ENCODE results near the gene CEP70.
"Not testable (repeated sequence)": the region's sequence is repeated elsewhere in the genome, so short reads cannot be mapped to it uniquely, and the experiment has no call there.

CEP70 gene

GRCh38 chr3:138492980-138493675 is 100.9 kb downstream of the CEP70 start:
- no peak overlapping the region for H3K4me3 ChIP-seq
- DNase-seq (ENCODE audit: low read depth, low spot score): no peak
- no peaks in the 10 kb centered on the region for H3K9me3 ChIP-seq (ENCODE audit: low read depth, low read length)
- H3K36me3 ChIP-seq (ENCODE audit: insufficient read depth, low read length): no peaks in the 10 kb centered on the region
- no peak overlapping the region for H3K9ac ChIP-seq (ENCODE audit: insufficient read length)
- no peak for TF ChIP-seq FOXP2 (optimal IDR thresholded peaks at IDR 0.05; ENCODE audit: control extremely low read depth, extremely low read length, insufficient read depth)
- TF ChIP-seq EZH2 (IDR thresholded peaks at IDR 0.05): no peak
- no peak for TF ChIP-seq POLR2AphosphoS5 (IDR thresholded peaks at IDR 0.05; ENCODE audit: borderline replicate concordance, low read depth, low read length)
- no peak overlapping the region for H3K27ac ChIP-seq

- Histone ChIP-seq H3K27ac (no peak overlapping the region), H3K9ac (ENCODE audit: insufficient read length) (no peak overlapping the region), H3K36me3 (ENCODE audit: insufficient read depth, low read length) (no peaks in the 10 kb centered on the region), H3K9me3 (ENCODE audit: low read depth, low read length) (peaks cover 6% of the 10 kb centered on the region; the same call in 1 of the 2 replicates), H3K4me3 (no peak overlapping the region)
- TF ChIP-seq EZH2 (IDR thresholded peaks at IDR 0.05): no peak
- TF ChIP-seq POLR2AphosphoS5 (IDR thresholded peaks at IDR 0.05; ENCODE audit: borderline replicate concordance, low read depth, low read length): no peak
- no peak for TF ChIP-seq FOXP2 (optimal IDR thresholded peaks at IDR 0.05; ENCODE audit: control extremely low read depth, extremely low read length, insufficient read depth)
- DNase-seq (ENCODE audit: low read depth, low spot score): no peak
These were observed 102.1 kb downstream of the CEP70 start for GRCh38 chr3:138491971-138492370.

- not testable (repeated sequence) for H3K9ac ChIP-seq (ENCODE audit: insufficient read length); H3K9me3 ChIP-seq (ENCODE audit: low read depth, low read length); H3K27ac ChIP-seq; DNase-seq (ENCODE audit: low read depth, low spot score); H3K4me3 ChIP-seq; H3K36me3 ChIP-seq (ENCODE audit: insufficient read depth, low read length)
These were observed 107.5 kb downstream of the CEP70 start for GRCh38 chr3:138486580-138486979.

- not testable (repeated sequence) for H3K4me3 ChIP-seq; H3K36me3 ChIP-seq (ENCODE audit: insufficient read depth, low read length); DNase-seq (ENCODE audit: low read depth, low spot score); H3K27ac ChIP-seq; H3K9ac ChIP-seq (ENCODE audit: insufficient read length); H3K9me3 ChIP-seq (ENCODE audit: low read depth, low read length)
These were observed 109.4 kb downstream of the CEP70 start for GRCh38 chr3:138484672-138485071.

GRCh38 chr3:138479438-138479863 is 114.6 kb downstream of the CEP70 start:
- no peaks in the 10 kb centered on the region for H3K9me3 ChIP-seq (ENCODE audit: low read depth, low read length)
- no peaks in the 10 kb centered on the region for H3K36me3 ChIP-seq (ENCODE audit: insufficient read depth, low read length)
- no peak overlapping the region for H3K27ac ChIP-seq
- H3K9ac ChIP-seq (ENCODE audit: insufficient read length): no peak overlapping the region
- H3K4me3 ChIP-seq: no peak overlapping the region
- DNase-seq (ENCODE audit: low read depth, low spot score): peak; percentile 8
- TF ChIP-seq FOXP2 (optimal IDR thresholded peaks at IDR 0.05; ENCODE audit: control extremely low read depth, extremely low read length, insufficient read depth) (no peak), EZH2 (IDR thresholded peaks at IDR 0.05) (no peak), POLR2AphosphoS5 (IDR thresholded peaks at IDR 0.05; ENCODE audit: borderline replicate concordance, low read depth, low read length) (no peak)

GRCh38 chr3:138477801-138478200 is 116.3 kb downstream of the CEP70 start:
- no peak overlapping the region for H3K27ac ChIP-seq
- no peaks in the 10 kb centered on the region for H3K36me3 ChIP-seq (ENCODE audit: insufficient read depth, low read length)
- H3K4me3 ChIP-seq: no peak overlapping the region
- no peaks in the 10 kb centered on the region for H3K9me3 ChIP-seq (ENCODE audit: low read depth, low read length)
- no peak overlapping the region for H3K9ac ChIP-seq (ENCODE audit: insufficient read length)
- no peak for DNase-seq (ENCODE audit: low read depth, low spot score)
- TF ChIP-seq EZH2 (IDR thresholded peaks at IDR 0.05): no peak
- TF ChIP-seq POLR2AphosphoS5 (IDR thresholded peaks at IDR 0.05; ENCODE audit: borderline replicate concordance, low read depth, low read length): no peak
- no peak for TF ChIP-seq FOXP2 (optimal IDR thresholded peaks at IDR 0.05; ENCODE audit: control extremely low read depth, extremely low read length, insufficient read depth)

GRCh38 chr3:138477120-138477519 is 116.9 kb downstream of the CEP70 start:
- no peaks in the 10 kb centered on the region for H3K9me3 ChIP-seq (ENCODE audit: low read depth, low read length)
- H3K9ac ChIP-seq (ENCODE audit: insufficient read length): no peak overlapping the region
- H3K36me3 ChIP-seq (ENCODE audit: insufficient read depth, low read length): no peaks in the 10 kb centered on the region
- H3K27ac ChIP-seq: no peak overlapping the region
- TF ChIP-seq FOXP2 (optimal IDR thresholded peaks at IDR 0.05; ENCODE audit: control extremely low read depth, extremely low read length, insufficient read depth): no peak
- no peak for TF ChIP-seq POLR2AphosphoS5 (IDR thresholded peaks at IDR 0.05; ENCODE audit: borderline replicate concordance, low read depth, low read length)
- TF ChIP-seq EZH2 (IDR thresholded peaks at IDR 0.05): no peak
- no peak for DNase-seq (ENCODE audit: low read depth, low spot score)
- no peak overlapping the region for H3K4me3 ChIP-seq

GRCh38 chr3:138476526-138476925 is 117.5 kb downstream of the CEP70 start:
- H3K9ac ChIP-seq (ENCODE audit: insufficient read length): no peak overlapping the region
- H3K9me3 ChIP-seq (ENCODE audit: low read depth, low read length): no peaks in the 10 kb centered on the region
- H3K4me3 ChIP-seq: no peak overlapping the region
- no peak for DNase-seq (ENCODE audit: low read depth, low spot score)
- no peaks in the 10 kb centered on the region for H3K36me3 ChIP-seq (ENCODE audit: insufficient read depth, low read length)
- H3K27ac ChIP-seq: no peak overlapping the region
- TF ChIP-seq POLR2AphosphoS5 (IDR thresholded peaks at IDR 0.05; ENCODE audit: borderline replicate concordance, low read depth, low read length) (no peak), FOXP2 (optimal IDR thresholded peaks at IDR 0.05; ENCODE audit: control extremely low read depth, extremely low read length, insufficient read depth) (no peak), EZH2 (IDR thresholded peaks at IDR 0.05) (no peak)

GRCh38 chr3:138474163-138474562 is 119.9 kb downstream of the CEP70 start:
- TF ChIP-seq FOXP2 (optimal IDR thresholded peaks at IDR 0.05; ENCODE audit: control extremely low read depth, extremely low read length, insufficient read depth): no peak
- Histone ChIP-seq H3K27ac (no peak overlapping the region), H3K36me3 (ENCODE audit: insufficient read depth, low read length) (no peaks in the 10 kb centered on the region), H3K9me3 (ENCODE audit: low read depth, low read length) (no peaks in the 10 kb centered on the region), H3K9ac (ENCODE audit: insufficient read length) (no peak overlapping the region), H3K4me3 (no peak overlapping the region)
- no peak for DNase-seq (ENCODE audit: low read depth, low spot score)
